Measurements from ENCODE around the gene OR6N1. TPM values are rescaled to one million over a fixed set of nuclear protein-coding genes. Genes with fewer than 3 reads are reported as not detected.

Gene OR6N1
- total RNA-seq, 4 donors from 2014 or later, result not detected

- H3K9me3 ChIP-seq, result no peaks in the 10 kb centered on the region
- no peak overlapping the region for H3K27ac ChIP-seq
- H3K4me1 ChIP-seq, result no peaks in the 10 kb centered on the region
- no peak for DNase-seq
- TF ChIP-seq CTCF (IDR thresholded peaks at IDR 0.05) (no peak), POLR2A (IDR thresholded peaks at IDR 0.05) (no peak)
- H3K4me3 ChIP-seq, result no peak overlapping the region
- H3K27me3 ChIP-seq, result no peaks in the 10 kb centered on the region
- H3K36me3 ChIP-seq, result no peaks in the 10 kb centered on the region
Measured at GRCh38 chr1:158806916-158807536, 35.0 kb upstream of the OR6N1 start.

DNA sequence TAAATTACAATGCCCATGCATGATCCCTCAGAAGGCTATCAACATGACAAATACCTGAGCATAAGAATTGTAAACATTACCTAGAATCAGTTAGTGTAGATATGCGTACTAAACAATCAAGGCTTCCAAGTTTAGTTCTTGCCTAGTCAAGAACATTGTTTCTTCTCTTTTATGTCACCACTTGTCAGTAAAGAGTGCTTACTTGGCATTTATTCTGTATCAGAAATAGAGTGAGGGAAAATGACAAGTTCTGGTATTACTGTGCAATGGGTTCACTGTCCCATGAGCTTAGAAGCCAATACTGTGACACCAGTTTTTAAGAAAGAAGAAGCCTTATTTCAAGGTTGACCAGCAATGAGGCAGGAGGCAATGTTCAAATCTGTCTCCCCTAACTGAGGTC, 31.7 kb upstream of the OR6N1 start:
- H3K4me3 ChIP-seq, result no peak overlapping the region
- no peaks in the 10 kb centered on the region for H3K4me1 ChIP-seq
- no peaks in the 10 kb centered on the region for H3K36me3 ChIP-seq
- TF ChIP-seq CTCF (IDR thresholded peaks at IDR 0.05), result no peak
- TF ChIP-seq POLR2A (IDR thresholded peaks at IDR 0.05), result no peak
- no peaks in the 10 kb centered on the region for H3K9me3 ChIP-seq
- no peaks in the 10 kb centered on the region for H3K27me3 ChIP-seq
- no peak for DNase-seq
- no peak overlapping the region for H3K27ac ChIP-seq

- H3K4me1 ChIP-seq, result no peaks in the 10 kb centered on the region
- no peaks in the 10 kb centered on the region for H3K9me3 ChIP-seq
- H3K27me3 ChIP-seq, result no peaks in the 10 kb centered on the region
- no peak overlapping the region for H3K4me3 ChIP-seq
- no peak overlapping the region for H3K27ac ChIP-seq
- no peak for DNase-seq
- H3K36me3 ChIP-seq, result no peaks in the 10 kb centered on the region
- TF ChIP-seq POLR2A (IDR thresholded peaks at IDR 0.05) (no peak), CTCF (IDR thresholded peaks at IDR 0.05) (no peak)
Measured at GRCh38 chr1:158801396-158801795, 29.4 kb upstream of the OR6N1 start.

GRCh38 chr1:158800526-158800925, 28.5 kb upstream of the OR6N1 start:
- H3K9me3 ChIP-seq, result no peaks in the 10 kb centered on the region
- TF ChIP-seq POLR2A (IDR thresholded peaks at IDR 0.05) (no peak), CTCF (IDR thresholded peaks at IDR 0.05) (no peak)
- no peak overlapping the region for H3K27ac ChIP-seq
- H3K27me3 ChIP-seq, result no peaks in the 10 kb centered on the region
- no peaks in the 10 kb centered on the region for H3K36me3 ChIP-seq
- H3K4me3 ChIP-seq, result no peak overlapping the region
- no peak for DNase-seq
- H3K4me1 ChIP-seq, result no peaks in the 10 kb centered on the region

DNA sequence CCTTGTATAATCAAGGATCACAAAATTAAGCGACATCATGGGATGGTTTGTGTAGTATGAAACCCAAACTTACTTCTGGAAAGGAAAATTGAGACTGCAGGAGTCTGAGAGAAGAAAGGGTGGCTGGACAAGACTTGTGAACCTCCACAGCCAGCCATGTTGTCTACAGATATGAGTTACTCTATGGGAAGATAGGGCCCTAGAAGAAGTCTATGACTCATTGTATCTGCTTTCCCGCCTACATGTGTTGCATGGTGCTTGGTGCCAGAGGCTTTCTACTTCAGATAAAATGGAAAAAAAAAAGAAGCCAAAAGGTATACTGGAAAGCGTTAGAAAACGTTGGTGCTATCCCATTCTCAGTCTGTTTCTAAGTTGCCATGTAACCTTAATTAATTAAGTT, 27.7 kb upstream of the OR6N1 start:
- H3K27ac ChIP-seq, result no peak overlapping the region
- no peaks in the 10 kb centered on the region for H3K27me3 ChIP-seq
- no peak for DNase-seq
- H3K4me3 ChIP-seq, result no peak overlapping the region
- H3K9me3 ChIP-seq, result no peaks in the 10 kb centered on the region
- no peaks in the 10 kb centered on the region for H3K36me3 ChIP-seq
- no peaks in the 10 kb centered on the region for H3K4me1 ChIP-seq
- TF ChIP-seq POLR2A (IDR thresholded peaks at IDR 0.05) (no peak), CTCF (IDR thresholded peaks at IDR 0.05) (no peak)

DNA sequence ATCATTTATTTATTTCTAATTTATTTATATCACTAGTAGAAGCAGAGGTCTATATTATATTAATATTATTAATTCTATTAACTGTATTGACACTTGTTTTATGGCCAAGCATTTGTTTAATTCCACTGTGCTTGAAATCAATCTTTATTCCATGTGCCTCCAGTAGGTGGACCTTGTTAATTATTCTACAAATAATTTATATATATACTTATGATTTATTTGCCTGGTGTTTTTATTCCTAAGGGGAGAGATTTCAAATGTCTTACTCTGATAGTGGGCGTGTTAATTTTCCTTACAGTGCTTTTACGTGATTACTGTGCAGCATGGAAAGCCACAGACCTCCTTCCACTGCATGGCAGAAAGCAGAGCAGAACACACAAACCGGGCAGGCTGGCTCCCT, 26.5 kb upstream of the OR6N1 start:
- TF ChIP-seq CTCF (IDR thresholded peaks at IDR 0.05) (peak in 1 of 6 experiments; percentile 1), POLR2A (IDR thresholded peaks at IDR 0.05) (no peak)
- no peaks in the 10 kb centered on the region for H3K36me3 ChIP-seq

More for the DNA sequence above, 26.5 kb upstream of the OR6N1 start:
- Histone ChIP-seq H3K4me1 (no peaks in the 10 kb centered on the region), H3K9me3 (no peaks in the 10 kb centered on the region), H3K4me3 (no peak overlapping the region), H3K27ac (no peak overlapping the region), H3K27me3 (no peaks in the 10 kb centered on the region)
- no peak for DNase-seq

Data from Peyer's patch (tissue), 4 donors.